KOPT-K1 (cell line): ENCODE measurements around the gene SRGAP3.

Experiments used
- H3K27ac ChIP-seq: fragments of 200-600 bp; sonication (generic); 2 replicates; pipeline ENCODE4 v1.5.1; 2016; ENCODE audit warnings: antibody characterized with exemption, mild to moderate bottlenecking, low read depth, low read length; ENCODE audit not compliant: poor library complexity, severe bottlenecking
- H3K36me3 ChIP-seq: fragments of 200-600 bp; sonication (generic); 2 replicates; pipeline ENCODE4 v1.5.1; 2017; ENCODE audit warnings: antibody characterized with exemption, mild to moderate bottlenecking, low read length, moderate library complexity; ENCODE audit not compliant: insufficient read depth
- H3K9me3 ChIP-seq: fragments of 200-600 bp; sonication (generic); 2 replicates; pipeline ENCODE4 v1.5.1; 2017; ENCODE audit warnings: antibody characterized with exemption, low read length, mild to moderate bottlenecking; ENCODE audit not compliant: insufficient read depth, poor library complexity, severe bottlenecking

SRGAP3 gene

DNA sequence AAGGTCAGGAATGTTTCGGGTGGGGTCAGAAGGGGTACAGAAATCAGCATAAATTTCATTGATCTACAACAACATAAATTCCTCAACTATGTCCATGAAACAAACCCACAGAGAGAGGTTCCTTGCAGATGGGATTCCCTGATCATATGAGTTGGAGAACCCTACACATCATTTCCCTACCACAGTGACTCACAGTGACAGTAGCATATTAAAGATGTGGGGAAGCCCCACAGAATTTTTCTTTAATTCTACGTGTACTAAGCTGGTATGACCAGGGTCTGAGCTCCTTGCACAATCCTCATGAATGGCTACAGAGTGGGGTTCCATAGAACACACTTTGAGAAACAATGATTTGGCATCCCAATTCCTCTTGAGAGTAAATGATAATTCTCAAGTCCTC is 169.3 kb downstream of the SRGAP3 start:
- no peak overlapping the region for H3K27ac ChIP-seq
- H3K36me3 ChIP-seq = no peaks in the 10 kb centered on the region
- no peaks in the 10 kb centered on the region for H3K9me3 ChIP-seq

DNA sequence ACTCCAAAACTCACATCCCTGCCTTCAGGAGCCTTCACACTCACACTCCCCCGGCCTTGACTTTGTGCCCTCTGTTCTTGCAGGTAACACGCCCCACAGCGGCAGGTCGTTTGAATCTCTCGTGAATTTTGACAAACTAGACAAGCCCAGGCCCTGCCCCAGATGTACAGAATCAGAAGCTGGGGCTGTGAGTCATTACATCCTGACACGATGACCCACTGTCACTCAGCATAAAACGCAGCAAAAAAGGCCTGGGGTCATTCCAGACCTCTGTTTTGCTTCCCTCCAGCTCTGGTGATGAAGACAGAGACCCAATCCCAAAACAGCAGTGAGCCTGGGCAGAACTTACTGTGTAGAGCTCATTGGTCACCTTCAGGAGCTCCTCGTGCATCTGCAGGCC is 169.8 kb downstream of the SRGAP3 start:
- Histone ChIP-seq H3K27ac (no peak overlapping the region), H3K9me3 (no peaks in the 10 kb centered on the region), H3K36me3 (no peaks in the 10 kb centered on the region)

DNA sequence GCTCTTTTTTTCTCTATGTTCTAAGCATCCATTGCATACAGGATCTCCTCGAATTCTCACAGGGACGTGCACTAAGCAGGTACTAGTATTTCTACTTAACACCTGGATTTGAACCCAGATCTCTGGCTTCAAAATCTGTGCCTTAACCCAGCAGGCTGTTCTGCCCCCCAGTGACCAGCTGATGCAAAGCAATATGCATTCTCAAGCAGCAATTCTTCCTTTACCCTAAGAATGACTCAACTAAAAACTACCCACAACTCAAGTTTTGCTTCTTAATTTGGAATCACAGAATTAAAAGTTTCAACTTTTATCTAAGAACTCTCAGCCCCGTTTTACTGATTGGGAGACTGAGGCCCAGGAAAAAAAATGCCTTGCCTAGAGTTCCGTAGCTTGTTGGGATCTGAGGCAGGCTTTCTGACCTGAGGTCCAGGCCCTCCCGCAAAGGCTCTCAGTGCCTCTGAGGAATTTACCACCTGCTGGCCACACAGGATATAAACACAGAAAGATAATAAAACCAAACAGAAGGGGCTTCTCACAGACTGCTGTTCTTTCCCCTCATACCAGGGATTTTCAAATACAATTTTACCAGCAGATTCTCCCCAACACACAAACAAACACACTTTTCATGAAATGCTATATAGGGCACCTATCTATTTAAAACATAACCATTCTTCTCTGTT is 170.7 kb downstream of the SRGAP3 start:
- H3K27ac ChIP-seq = no peak overlapping the region
- H3K36me3 ChIP-seq = no peaks in the 10 kb centered on the region
- no peaks in the 10 kb centered on the region for H3K9me3 ChIP-seq

DNA sequence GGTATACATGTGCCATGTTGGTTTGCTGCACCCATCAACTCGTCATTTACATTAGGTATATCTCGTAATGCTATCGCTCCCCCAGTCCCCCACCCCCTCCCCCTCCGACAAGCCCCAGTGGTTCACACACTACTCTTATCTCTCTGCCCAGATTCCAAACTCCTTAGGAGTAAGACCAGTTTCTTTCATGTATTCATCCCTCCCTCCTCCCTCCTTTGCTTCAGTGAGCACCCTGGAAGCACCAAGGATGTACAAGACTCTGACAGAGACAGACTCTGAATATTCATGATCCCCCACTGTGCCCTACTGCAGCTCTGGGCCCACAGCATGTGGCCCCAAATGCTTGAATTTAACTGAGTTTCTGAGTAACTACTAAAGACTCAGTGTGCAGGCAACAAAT is 172.4 kb downstream of the SRGAP3 start:
- Histone ChIP-seq H3K36me3 (no peaks in the 10 kb centered on the region), H3K27ac (no peak overlapping the region), H3K9me3 (no peaks in the 10 kb centered on the region)

DNA sequence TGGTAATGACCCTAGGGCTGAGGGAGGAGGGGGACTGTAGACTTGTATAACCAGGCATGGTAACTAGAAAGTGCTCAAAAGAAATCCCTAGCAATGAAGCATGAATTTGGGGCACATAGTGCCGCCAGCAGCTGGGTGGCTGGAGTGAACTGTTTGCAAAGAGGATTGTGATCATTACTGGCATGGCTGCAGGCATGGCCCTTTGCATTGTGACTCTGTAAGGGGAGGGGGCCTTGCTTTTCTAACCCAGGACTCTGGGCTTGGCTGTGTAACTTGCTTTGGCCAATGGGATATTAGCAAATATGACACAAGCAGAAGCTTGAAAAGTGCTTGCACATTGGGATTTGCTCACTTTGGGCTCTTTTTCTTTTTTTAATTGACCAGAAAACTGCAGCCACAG is 173.7 kb downstream of the SRGAP3 start:
- Histone ChIP-seq H3K36me3 (no peaks in the 10 kb centered on the region), H3K9me3 (no peaks in the 10 kb centered on the region), H3K27ac (no peak overlapping the region)

DNA sequence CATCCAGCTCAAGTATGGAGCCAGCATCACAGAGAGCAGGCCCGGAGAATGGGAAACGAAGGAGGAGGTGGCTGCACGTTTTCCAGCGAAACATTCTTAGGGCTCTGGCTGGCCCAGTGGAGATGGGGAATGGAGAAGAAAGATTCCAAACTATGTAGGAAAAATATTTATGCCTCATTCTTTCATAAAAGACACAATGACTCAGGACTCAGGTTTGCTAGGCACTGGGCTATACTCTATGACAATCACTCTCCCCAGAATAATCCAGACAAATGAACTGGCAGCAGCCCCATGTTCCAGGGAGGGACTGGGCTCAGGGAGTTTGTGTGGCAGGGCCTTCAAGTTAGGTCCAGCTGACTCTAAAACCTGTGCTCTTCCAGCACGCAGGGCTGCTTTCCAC is 175.4 kb downstream of the SRGAP3 start:
- no peaks in the 10 kb centered on the region for H3K9me3 ChIP-seq
- no peak overlapping the region for H3K27ac ChIP-seq
- no peaks in the 10 kb centered on the region for H3K36me3 ChIP-seq

DNA sequence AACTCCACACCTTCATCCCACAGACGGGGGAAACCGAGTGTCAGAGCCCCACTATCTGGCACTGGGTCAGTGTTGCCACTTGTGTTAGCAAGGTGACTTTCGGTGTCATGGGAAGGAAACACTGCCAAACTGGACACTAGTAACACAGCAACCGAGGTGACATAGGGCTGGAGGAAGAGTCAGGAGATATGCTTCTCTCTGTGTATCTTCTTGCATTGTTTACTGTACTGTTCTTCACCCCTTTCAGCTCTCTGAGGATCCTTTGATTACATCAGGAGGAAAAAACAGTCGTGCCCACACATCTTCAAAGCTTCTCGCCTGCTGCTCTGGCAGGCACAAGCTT is 176.8 kb downstream of the SRGAP3 start:
- Histone ChIP-seq H3K27ac (no peak overlapping the region), H3K36me3 (no peaks in the 10 kb centered on the region), H3K9me3 (no peaks in the 10 kb centered on the region)

DNA sequence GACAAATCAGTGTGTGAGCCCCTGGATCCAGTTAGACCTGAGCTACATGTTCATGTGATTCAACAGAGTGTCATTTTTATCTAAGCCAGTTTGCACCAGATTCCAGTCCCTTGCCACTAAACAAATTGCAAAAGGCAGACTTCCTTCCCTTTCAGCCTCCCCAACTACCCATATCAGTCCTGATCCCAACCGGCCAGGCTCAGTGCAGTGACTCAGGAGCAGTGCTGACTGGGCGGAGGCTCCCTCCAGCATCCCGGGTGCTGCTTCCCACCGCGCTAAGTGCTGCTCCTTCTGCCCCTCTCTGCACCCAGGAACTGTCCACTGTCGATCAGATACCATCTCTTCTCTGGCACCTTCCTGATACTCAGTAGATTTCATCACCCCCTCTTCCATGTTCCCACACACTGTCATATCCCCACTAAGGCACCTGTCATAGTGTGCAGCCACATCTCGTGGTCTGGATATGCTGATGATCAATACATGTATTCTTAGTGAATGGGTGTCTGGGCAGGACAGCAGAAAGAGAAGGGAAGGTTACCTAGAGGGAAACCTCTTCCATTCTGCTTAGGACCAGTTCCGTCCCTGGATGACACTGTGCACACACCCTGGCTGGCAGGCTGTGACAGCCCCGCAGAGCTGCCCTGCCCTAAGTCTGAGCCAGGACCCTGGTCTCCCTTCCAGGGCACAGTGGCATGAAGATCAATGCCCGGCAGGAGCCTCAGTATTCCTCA is 177.3 kb downstream of the SRGAP3 start:
- Histone ChIP-seq H3K36me3 (no peaks in the 10 kb centered on the region), H3K27ac (no peak overlapping the region), H3K9me3 (no peaks in the 10 kb centered on the region)

DNA sequence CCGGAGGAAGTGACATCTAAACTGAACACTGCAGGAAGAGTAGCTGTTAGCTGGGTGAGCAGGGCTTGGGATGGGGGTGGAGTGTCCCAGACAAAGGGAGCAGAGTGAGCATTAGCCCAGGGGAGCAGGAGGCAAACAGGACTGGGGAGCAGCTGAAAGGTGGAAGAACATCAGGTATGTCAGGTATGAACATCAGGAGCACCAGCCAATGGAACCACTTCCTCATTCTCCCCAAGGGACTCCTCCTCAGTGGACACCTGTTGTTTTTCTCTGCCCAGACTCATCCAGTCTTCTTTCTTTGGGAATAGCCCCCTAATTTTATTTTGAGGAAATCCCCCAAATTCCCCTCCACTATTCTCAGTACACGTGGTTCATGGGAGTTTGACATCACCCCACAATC is 178.5 kb downstream of the SRGAP3 start:
- Histone ChIP-seq H3K9me3 (no peaks in the 10 kb centered on the region), H3K36me3 (no peaks in the 10 kb centered on the region), H3K27ac (no peak overlapping the region)

DNA sequence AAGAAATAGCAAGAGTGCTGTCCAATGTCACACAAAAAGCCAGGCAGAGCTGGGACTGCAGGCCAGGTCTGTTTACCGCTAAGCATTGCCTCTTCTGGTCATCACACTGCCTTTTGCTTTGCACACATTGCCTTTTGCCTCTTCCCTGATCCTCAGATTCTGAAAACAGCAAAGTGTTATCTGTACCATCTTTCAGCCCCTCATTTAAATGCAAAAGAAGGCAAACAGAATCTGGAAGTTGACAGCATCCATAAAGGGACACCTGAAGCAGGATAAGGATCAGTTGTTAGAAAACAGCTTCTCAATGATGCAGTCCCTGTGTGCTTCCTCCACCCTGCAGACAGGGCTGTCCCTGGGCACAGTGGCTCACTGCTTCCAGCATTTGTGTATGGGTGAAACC is 179.5 kb downstream of the SRGAP3 start:
- Histone ChIP-seq H3K36me3 (no peaks in the 10 kb centered on the region), H3K27ac (no peak overlapping the region), H3K9me3 (no peaks in the 10 kb centered on the region)

DNA sequence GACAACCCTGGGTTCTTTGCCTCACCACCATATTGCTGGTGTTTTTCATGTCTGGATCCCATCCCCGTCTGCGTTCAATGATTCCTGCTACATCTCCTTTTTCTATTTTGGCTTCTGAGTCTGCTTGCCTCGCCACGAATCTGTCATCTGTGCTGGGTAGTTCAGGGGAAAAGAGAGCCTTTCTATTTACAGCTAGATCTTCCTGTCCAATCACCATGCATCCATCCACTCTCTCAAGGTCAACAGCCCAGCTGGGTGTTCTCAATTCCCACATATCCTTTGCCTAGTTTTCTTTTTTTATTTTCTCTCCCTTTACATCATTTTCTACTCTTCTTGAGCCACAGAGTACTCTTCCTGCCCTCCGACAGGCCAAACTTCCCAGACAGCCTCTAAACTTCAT is 181.4 kb downstream of the SRGAP3 start:
- H3K36me3 ChIP-seq = no peaks in the 10 kb centered on the region
- H3K9me3 ChIP-seq = no peaks in the 10 kb centered on the region
- no peak overlapping the region for H3K27ac ChIP-seq

DNA sequence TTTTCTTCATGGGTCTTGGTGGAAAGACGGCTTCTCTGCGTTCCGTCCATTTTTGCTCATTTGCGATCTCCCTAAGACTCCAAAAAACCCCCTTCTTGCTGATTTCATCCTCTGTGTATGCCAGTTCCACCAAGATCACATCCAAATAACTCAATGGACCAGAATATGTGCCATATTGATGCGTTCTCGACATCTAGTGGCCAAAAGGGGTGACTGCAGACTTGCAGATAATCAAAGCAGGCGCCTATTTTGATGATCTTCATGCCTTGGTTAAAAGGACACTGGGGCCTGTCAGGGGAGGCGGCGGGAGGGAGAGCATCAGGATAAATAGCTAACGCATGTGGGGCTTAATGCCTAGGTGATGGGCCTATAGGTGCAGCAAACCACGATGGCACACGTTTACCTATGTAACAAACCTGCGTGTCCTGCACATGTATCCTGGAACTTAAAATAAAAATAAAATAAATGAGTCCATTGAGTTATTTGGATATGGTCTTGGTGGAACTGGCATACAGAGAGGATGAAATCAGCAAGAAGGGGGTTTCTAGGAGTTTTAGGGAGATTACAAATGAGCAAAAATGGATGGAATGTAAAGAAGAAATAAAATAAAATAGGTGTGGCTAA is 182.0 kb downstream of the SRGAP3 start:
- Histone ChIP-seq H3K9me3 (peaks cover 3% of the 10 kb centered on the region), H3K36me3 (no peaks in the 10 kb centered on the region), H3K27ac (no peak overlapping the region)

DNA sequence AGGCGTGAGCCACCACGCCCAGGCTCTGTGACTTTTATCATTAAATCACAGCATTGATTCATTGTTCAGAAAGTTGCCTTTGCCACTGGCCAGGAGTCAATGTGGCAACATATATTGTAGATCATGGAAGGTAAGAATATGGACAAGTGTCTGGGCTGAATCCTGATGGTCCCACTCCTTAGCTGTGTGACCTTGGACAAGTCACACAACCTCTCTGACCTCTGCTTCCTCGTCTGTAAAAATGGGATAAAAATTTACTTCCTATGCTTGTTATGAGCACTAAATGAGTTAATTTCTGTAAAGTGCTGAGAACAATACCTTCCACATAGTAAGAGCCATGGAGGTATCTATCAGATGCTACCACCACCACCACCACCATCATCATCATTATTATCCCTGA is 182.7 kb downstream of the SRGAP3 start:
- Histone ChIP-seq H3K36me3 (no peaks in the 10 kb centered on the region), H3K27ac (no peak overlapping the region), H3K9me3 (peaks cover 5% of the 10 kb centered on the region)

DNA sequence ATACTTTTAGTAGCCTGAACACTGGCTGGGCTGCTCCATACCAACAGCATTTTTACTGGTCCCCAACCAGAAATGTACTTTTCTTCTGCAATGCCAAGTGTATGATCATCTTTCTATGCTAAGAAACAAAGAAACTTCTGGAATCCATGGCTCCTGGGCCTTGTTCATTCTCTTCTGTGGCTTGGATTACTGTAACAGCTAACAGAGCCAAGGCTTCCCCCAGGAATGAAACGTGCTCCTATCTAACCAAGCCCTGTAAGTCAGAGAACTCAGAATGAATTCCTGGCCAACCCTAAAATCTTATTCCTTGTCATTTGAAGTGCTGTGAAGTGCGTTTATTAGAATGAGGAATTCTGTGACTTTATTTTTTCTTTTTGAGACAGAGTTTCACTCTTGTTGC is 183.3 kb downstream of the SRGAP3 start:
- no peaks in the 10 kb centered on the region for H3K36me3 ChIP-seq
- H3K9me3 ChIP-seq = peaks cover 5% of the 10 kb centered on the region
- no peak overlapping the region for H3K27ac ChIP-seq

DNA sequence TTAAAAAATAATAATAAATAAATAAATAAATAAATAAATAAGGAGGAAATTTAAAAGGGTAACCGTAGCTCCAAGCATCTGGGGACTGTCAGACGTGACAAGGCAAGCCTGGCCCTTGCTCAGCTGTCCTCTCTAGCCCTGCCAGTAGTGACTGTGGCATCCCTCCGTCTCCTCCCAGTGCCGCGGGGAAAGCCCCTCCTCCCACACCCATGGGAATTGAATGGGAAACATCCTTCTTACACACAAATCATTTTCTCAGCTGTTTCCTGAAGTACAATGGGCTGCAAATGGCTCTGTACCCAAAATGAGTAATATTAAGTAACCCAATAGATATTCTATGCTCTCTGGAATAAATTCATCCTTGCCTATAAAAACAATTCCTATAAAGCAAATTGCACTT is 184.6 kb downstream of the SRGAP3 start:
- Histone ChIP-seq H3K9me3 (peaks cover 5% of the 10 kb centered on the region), H3K27ac (no peak overlapping the region), H3K36me3 (no peaks in the 10 kb centered on the region)

DNA sequence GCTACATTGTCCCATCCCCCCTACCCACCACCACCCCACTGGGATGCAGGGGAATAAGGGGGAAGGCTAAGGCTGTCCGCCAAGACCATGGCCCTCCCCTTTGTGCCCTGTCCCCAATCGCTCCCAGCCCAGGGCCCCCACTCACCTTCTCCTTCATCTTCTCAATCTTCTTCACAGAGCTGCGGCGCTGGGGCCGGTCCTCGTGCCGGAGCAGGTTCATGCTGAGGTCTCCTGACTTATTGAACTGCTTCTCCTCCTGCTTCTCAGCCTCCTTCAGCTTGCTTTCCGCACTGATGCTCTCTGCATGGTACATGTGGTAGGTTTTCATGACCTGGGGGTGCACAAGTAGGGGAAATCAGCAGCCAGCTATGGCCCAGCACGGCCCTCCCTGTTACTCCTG is 185.2 kb downstream of the SRGAP3 start:
- Histone ChIP-seq H3K27ac (no peak overlapping the region), H3K9me3 (peaks cover 5% of the 10 kb centered on the region)

More for the DNA sequence above, 185.2 kb downstream of the SRGAP3 start:
- H3K36me3 ChIP-seq = no peaks in the 10 kb centered on the region
